Endodermal cell (in vitro differentiated cells): Measurements from ENCODE around the gene CTXN2. TPM values are rescaled to one million over a fixed set of nuclear protein-coding genes. Genes with fewer than 3 reads are reported as not detected.

ENCODE experiments used
- DNase-seq: peaks from one replicate; pipeline ENCODE4 v3.0.0-alpha.2; 2017
- H3K27ac ChIP-seq: 2 replicates; pipeline ENCODE4 v1.5.1; 2013; ENCODE audit warnings: mild to moderate bottlenecking, low read depth, low read length, moderate library complexity
- H3K27me3 ChIP-seq: 2 replicates; pipeline ENCODE4 v1.6.1; 2013; ENCODE audit warnings: mild to moderate bottlenecking, low read length, moderate library complexity; ENCODE audit not compliant: insufficient read depth, control insufficient read depth, poor library complexity, severe bottlenecking
- H3K36me3 ChIP-seq: 2 replicates; pipeline ENCODE4 v1.7.0; 2013; ENCODE audit warnings: mild to moderate bottlenecking, low read length, moderate library complexity; ENCODE audit not compliant: control insufficient read depth, insufficient read depth
- H3K4me1 ChIP-seq: one replicate; pipeline ENCODE4 v1.7.0; 2013; ENCODE audit warnings: low read length; ENCODE audit not compliant: control insufficient read depth, insufficient read depth
- H3K4me3 ChIP-seq: 2 replicates; pipeline ENCODE4 v1.5.1; 2013; ENCODE audit warnings: mild to moderate bottlenecking, low read length, moderate library complexity
- H3K9ac ChIP-seq: 2 replicates; pipeline ENCODE4 v1.6.1; 2013; ENCODE audit warnings: mild to moderate bottlenecking, low read length, moderate library complexity; ENCODE audit not compliant: poor library complexity, severe bottlenecking; ENCODE audit errors: extremely low read depth
- H3K9me3 ChIP-seq: 2 replicates; pipeline ENCODE4 v1.6.1; 2013; ENCODE audit warnings: mild to moderate bottlenecking, low read length, moderate library complexity; ENCODE audit not compliant: control insufficient read depth
- H3K27ac Mint-ChIP-seq: 2 replicates; pipeline ENCODE4 v1.8.0; 2020; ENCODE audit warnings: mixed read lengths
- H3K27me3 Mint-ChIP-seq: 2 replicates; pipeline ENCODE4 v1.8.0; 2021; ENCODE audit warnings: mild to moderate bottlenecking, mixed read lengths; ENCODE audit not compliant: insufficient read depth
- H3K36me3 Mint-ChIP-seq: 2 replicates; pipeline ENCODE4 v1.8.0; 2020; ENCODE audit warnings: low read depth, mixed read lengths
- H3K4me1 Mint-ChIP-seq: 2 replicates; pipeline ENCODE4 v1.8.0; 2020; ENCODE audit warnings: mixed read lengths
- H3K4me3 Mint-ChIP-seq: 2 replicates; pipeline ENCODE4 v1.8.0; 2020; ENCODE audit warnings: mild to moderate bottlenecking, moderate library complexity, mixed read lengths
- H3K9me3 Mint-ChIP-seq: 2 replicates; pipeline ENCODE4 v1.8.0; 2020; ENCODE audit warnings: mild to moderate bottlenecking, mixed read lengths
- CTCF ChIP-seq: fragments of 200-600 bp; sonication (generic); conservative IDR thresholded peaks from 2 replicates; pipeline ENCODE4 v1.5.0; 2021; ENCODE audit warnings: antibody characterized with exemption, mild to moderate bottlenecking
- WGBS, 2 experiments: methylation state at CpG; one replicate each; pipeline versions ENCODE4 v1.1.5 to v1.1.7; 2013; ENCODE audit warnings: missing lambda C conversion rate in 2 of 2, mixed read lengths in 1 of 2; ENCODE audit not compliant: insufficient coverage in 1 of 2, insufficient read length in 1 of 2; 5-methylcytosine and 5-hydroxymethylcytosine counted together
- total RNA-seq, 2 donors: library from RNA; stranded (reverse); fragmentation: NEBNext Ultra II Directional in 1 of 2; extraction: Animal tissue kit (Norgen Biotek cat#: 25700) in 1 of 2; gene quantifications; 2 replicates in 1 of 2; 3 replicates in 1 of 2; pipeline ENCODE4 v1.2.1, GENCODE V29; 2021

The CTXN2 gene
- total RNA-seq, 2 donors from 2014 or later: 0.13 TPM; not detected in 1

GRCh38 chr15:48253172-48253571, 61.7 kb downstream of the CTXN2 start:
- Mint-ChIP-seq H3K9me3 (peaks cover 14% of the 10 kb centered on the region), H3K4me1 (no peaks in the 10 kb centered on the region), H3K36me3 (peaks cover 2% of the 10 kb centered on the region), H3K27me3 (no peaks in the 10 kb centered on the region), H3K27ac (no peak overlapping the region), H3K4me3 (no peak overlapping the region)
- H3K27ac ChIP-seq: no peak overlapping the region
- DNase-seq: no peak
- no peak overlapping the region for H3K9ac ChIP-seq
- H3K36me3 ChIP-seq: no peaks in the 10 kb centered on the region
- no peaks in the 10 kb centered on the region for H3K9me3 ChIP-seq
- H3K4me1 ChIP-seq: no peaks in the 10 kb centered on the region
- WGBS, 2 experiments: 87 to 91% methylated on average over 2 to 4 of the region's 4 CpGs
- TF ChIP-seq CTCF: no peak
- H3K4me3 ChIP-seq: no peak overlapping the region
- no peaks in the 10 kb centered on the region for H3K27me3 ChIP-seq

Other genes with a start within 250 kb of the CTXN2 start
- not detected for gene SLC24A5, start 70.7 kb upstream of the CTXN2 start, total RNA-seq
- gene MYEF2, start 13.4 kb upstream of the CTXN2 start, total RNA-seq: 10 to 100 TPM; 58.2 to 91.2 TPM
- not detected for gene SLC12A1, start 14.6 kb downstream of the CTXN2 start, total RNA-seq
- gene DUT, start 139.8 kb downstream of the CTXN2 start, total RNA-seq: 10 to 100 TPM; 70.9 to 74.2 TPM